ENCODE measurements around the gene CTNNAL1. TPM values are rescaled to one million over a fixed set of nuclear protein-coding genes. Genes with fewer than 3 reads are reported as not detected.
"Not testable (repeated sequence)": the region's sequence is repeated elsewhere in the genome, so short reads cannot be mapped to it uniquely, and the experiment has no call there.

Gene CTNNAL1, protein sequence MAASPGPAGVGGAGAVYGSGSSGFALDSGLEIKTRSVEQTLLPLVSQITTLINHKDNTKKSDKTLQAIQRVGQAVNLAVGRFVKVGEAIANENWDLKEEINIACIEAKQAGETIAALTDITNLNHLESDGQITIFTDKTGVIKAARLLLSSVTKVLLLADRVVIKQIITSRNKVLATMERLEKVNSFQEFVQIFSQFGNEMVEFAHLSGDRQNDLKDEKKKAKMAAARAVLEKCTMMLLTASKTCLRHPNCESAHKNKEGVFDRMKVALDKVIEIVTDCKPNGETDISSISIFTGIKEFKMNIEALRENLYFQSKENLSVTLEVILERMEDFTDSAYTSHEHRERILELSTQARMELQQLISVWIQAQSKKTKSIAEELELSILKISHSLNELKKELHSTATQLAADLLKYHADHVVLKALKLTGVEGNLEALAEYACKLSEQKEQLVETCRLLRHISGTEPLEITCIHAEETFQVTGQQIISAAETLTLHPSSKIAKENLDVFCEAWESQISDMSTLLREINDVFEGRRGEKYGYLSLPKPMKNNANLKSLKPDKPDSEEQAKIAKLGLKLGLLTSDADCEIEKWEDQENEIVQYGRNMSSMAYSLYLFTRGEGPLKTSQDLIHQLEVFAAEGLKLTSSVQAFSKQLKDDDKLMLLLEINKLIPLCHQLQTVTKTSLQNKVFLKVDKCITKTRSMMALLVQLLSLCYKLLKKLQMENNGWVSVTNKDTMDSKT
- 61.9 and 63.6 TPM in 2 replicates for total RNA-seq
- long read RNA-seq, transcript CTNNAL1-201 (19 exons, 2,490 nt) = major isoform, 48 of 80 reads
- long read RNA-seq, partial matches to known transcripts = 18 of 80 reads
- long read RNA-seq, other reads (novel, unspliced or antisense) = 11 of 80 reads

GRCh38 chr9:109012876-109013678, at the start of gene CTNNAL1:
TSS of gene CTNNAL1 (minus strand) at chr9:109013499. CDS start at chr9:109013442, 57 bp downstream.
- Mint-ChIP-seq H3K27ac (ENCODE audit: unreplicated experiment) (peak within 1 kb of the TSS; percentile 96), H3K4me3 (peak within 1 kb of the TSS; percentile 94), H3K4me1 (peaks cover 46% of the 10 kb centered on the region), H3K9me3 (no peaks in the 10 kb centered on the region), H3K27me3 (ENCODE audit: low read depth) (no peaks in the 10 kb centered on the region), H3K36me3 (ENCODE audit: low read depth) (peaks cover 3% of the 10 kb centered on the region)
- TF ChIP-seq, protein P1, sequence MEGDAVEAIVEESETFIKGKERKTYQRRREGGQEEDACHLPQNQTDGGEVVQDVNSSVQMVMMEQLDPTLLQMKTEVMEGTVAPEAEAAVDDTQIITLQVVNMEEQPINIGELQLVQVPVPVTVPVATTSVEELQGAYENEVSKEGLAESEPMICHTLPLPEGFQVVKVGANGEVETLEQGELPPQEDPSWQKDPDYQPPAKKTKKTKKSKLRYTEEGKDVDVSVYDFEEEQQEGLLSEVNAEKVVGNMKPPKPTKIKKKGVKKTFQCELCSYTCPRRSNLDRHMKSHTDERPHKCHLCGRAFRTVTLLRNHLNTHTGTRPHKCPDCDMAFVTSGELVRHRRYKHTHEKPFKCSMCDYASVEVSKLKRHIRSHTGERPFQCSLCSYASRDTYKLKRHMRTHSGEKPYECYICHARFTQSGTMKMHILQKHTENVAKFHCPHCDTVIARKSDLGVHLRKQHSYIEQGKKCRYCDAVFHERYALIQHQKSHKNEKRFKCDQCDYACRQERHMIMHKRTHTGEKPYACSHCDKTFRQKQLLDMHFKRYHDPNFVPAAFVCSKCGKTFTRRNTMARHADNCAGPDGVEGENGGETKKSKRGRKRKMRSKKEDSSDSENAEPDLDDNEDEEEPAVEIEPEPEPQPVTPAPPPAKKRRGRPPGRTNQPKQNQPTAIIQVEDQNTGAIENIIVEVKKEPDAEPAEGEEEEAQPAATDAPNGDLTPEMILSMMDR (conservative IDR thresholded peaks at IDR 0.05) = no peak
- peak; percentile 92 for DNase-seq (ENCODE audit: low read depth, low spot score)

DNA sequence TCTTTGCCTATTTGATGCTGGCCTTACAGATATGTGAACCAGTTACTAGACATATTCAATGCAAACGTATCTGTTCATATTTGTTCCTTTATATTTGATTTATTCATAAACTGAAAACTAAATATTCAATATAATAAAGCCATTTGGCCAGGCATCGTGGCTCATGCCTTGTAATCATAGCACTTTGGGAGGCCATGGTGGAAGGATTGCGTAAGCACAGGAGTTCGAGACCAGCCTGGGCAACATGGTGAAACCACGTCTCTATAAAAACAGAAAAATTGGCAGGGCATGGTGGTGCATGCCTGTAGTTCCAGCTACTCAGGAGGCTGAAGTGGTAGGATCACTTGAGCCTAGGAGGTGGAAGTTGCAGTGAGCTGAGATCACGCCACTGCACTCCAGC, 49.2 kb upstream of the CTNNAL1 start:
- Mint-ChIP-seq H3K36me3 (ENCODE audit: low read depth) (peaks cover 12% of the 10 kb centered on the region), H3K4me3 (no peak overlapping the region), H3K4me1 (no peaks in the 10 kb centered on the region), H3K27me3 (ENCODE audit: low read depth) (no peaks in the 10 kb centered on the region), H3K9me3 (no peaks in the 10 kb centered on the region), H3K27ac (ENCODE audit: unreplicated experiment) (no peak overlapping the region)
- TF ChIP-seq, protein P1 (conservative IDR thresholded peaks at IDR 0.05) = no peak
- DNase-seq (ENCODE audit: low read depth, low spot score) = no peak

- Mint-ChIP-seq H3K27me3 (ENCODE audit: low read depth) (no peaks in the 10 kb centered on the region), H3K36me3 (ENCODE audit: low read depth) (peaks cover 18% of the 10 kb centered on the region)
Measured at GRCh38 chr9:109060191-109060590, 46.9 kb upstream of the CTNNAL1 start.

DNA sequence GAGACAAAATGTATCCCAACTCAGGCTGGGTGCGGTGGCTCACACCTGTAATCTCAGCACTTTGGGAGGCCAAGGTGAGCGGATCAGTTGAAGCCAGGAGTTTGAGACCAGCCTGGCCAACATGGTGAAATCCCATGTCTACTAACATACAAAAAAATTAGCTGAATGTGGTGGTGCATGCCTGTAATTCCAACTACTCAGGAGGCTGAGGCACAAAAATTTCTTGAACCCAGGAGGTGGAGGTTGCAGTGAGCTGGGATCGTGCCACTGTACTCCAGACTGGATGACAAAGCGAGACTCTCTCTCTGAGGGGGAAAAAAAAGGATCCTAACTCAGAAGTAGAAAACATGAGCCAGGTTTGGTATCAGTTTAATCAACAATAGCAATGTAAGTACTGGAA, 39.8 kb upstream of the CTNNAL1 start:
- Mint-ChIP-seq H3K36me3 (ENCODE audit: low read depth) (peaks cover 33% of the 10 kb centered on the region), H3K27ac (ENCODE audit: unreplicated experiment) (peak overlapping the region; percentile 65)
- H3K4me1 Mint-ChIP-seq; H3K9me3 Mint-ChIP-seq; H3K27me3 Mint-ChIP-seq (ENCODE audit: low read depth); DNase-seq (ENCODE audit: low read depth, low spot score); H3K4me3 Mint-ChIP-seq: not testable (repeated sequence)

More at GRCh38 chr9:109060191-109060590, 46.9 kb upstream of the CTNNAL1 start:
- DNase-seq (ENCODE audit: low read depth, low spot score) = no peak
- Mint-ChIP-seq H3K4me3 (no peak overlapping the region), H3K9me3 (no peaks in the 10 kb centered on the region), H3K27ac (ENCODE audit: unreplicated experiment) (no peak overlapping the region), H3K4me1 (no peaks in the 10 kb centered on the region)
- TF ChIP-seq, protein P1 (conservative IDR thresholded peaks at IDR 0.05) = no peak

DNA sequence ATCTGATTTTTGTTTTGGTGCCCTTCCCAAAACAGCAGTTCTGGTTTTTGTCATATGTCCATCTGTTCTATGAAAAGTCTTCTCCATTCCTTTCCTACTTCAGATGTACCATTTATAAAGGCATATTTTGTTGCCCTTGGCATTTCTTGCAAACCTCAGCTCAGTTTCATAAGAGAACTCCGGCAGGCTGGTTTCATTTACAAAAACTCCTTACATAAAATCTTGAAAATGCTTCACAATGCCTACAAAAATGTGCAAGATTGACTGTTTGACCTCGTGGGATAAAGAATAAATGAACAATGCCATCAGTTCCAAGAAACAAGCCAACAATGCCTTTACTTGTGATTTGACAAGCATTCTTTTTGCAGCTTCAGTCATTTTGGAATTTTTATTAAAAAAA, 39.1 kb upstream of the CTNNAL1 start:
- H3K36me3 Mint-ChIP-seq (ENCODE audit: low read depth) = peaks cover 34% of the 10 kb centered on the region
- H3K9me3 Mint-ChIP-seq = no peaks in the 10 kb centered on the region
- H3K27ac Mint-ChIP-seq (ENCODE audit: unreplicated experiment) = peak overlapping the region; percentile 20
- peaks cover 9% of the 10 kb centered on the region for H3K4me1 Mint-ChIP-seq
- H3K27me3 Mint-ChIP-seq (ENCODE audit: low read depth) = no peaks in the 10 kb centered on the region
- no peak for DNase-seq (ENCODE audit: low read depth, low spot score)
- H3K4me3 Mint-ChIP-seq = no peak overlapping the region
- TF ChIP-seq, protein P1 (conservative IDR thresholded peaks at IDR 0.05) = no peak

Measured in neural crest cell (in vitro differentiated cells).